HG03103 (cell line): ENCODE results near the gene ZNF554.
"Not testable (repeated sequence)": the region's sequence is repeated elsewhere in the genome, so short reads cannot be mapped to it uniquely, and the experiment has no call there.

Source experiments
- ATAC-seq: cut with Tn5 transposase; IDR thresholded peaks from one replicate; pipeline ENCODE4 v1.9.1; 2021; ENCODE audit warnings: low read depth; ENCODE audit not compliant: unreplicated experiment

Gene ZNF554

GRCh38 chr19:2806736-2807378, 12.8 kb upstream of the ZNF554 start:
- no peak for ATAC-seq

DNA sequence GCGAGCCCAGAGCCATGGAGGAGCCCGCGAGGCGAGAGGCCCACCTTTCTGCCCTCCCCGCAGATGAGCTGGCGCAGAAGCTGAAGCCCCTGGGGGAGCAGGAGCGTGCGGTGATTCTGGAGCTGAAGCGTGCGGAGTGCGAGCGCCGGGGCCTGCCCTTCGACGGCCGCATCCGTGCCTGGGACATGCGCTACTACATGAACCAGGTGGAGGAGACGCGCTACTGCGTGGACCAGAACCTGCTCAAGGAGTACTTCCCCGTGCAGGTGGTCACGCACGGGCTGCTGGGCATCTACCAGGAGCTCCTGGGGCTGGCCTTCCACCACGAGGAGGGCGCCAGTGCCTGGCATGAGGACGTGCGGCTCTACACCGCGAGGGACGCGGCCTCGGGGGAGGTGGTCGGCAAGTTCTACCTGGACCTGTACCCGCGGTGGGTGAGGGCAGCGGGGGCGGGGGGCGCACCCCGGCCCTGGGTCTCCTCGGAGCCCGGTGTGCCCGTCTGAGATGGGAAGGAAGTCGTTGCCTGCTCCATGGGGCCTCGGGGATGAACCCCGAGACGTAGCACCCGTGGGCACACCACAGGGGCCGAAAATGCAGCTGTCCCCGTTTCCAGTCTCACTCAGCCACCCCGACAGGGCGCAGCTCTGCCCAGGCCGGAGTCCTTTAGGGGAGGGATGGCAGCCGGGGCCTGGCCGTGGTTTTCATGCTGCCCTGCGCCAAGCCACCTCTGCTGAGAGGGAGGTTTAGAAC, 12.1 kb upstream of the ZNF554 start:
- ATAC-seq, result no peak

- ATAC-seq, result no peak
Observed at GRCh38 chr19:2808129-2808941, 11.3 kb upstream of the ZNF554 start.

DNA sequence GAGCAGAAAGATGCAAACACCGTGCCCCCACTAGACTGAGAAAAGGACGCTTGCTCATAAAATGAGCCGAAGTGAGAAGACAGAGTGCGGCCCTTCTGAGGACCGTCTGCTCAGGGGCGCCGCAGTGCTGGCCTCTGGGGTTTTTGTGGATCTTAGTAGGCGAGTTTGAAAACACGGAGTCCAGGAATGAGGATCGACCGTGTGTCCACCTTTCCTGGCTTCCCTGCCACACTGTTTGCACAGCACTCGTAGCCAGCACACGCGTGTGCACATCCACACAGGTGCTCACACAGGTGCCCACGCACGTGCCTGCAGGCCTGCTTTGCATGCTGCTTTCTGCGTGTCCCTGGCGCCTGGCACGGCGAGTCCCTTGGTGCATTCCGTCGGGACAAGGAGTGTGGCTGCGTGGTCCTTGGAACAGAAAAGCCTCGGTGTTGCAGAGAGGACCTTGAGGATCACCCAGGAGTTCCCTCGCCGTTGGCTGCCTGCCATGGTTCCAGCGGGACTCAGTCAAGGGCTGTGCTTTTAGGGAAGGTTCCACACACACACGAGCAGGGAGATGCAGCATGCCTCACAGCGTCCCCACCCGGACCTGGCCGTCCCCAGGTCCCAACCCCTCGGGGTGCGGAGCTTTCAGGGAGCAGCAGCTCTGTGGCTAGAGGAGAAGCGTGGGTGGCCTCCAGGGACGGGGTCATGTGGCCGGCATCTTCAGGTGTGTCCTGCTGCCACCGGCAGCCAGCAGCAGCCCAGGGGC, 10.1 kb upstream of the ZNF554 start:
- no peak for ATAC-seq

DNA sequence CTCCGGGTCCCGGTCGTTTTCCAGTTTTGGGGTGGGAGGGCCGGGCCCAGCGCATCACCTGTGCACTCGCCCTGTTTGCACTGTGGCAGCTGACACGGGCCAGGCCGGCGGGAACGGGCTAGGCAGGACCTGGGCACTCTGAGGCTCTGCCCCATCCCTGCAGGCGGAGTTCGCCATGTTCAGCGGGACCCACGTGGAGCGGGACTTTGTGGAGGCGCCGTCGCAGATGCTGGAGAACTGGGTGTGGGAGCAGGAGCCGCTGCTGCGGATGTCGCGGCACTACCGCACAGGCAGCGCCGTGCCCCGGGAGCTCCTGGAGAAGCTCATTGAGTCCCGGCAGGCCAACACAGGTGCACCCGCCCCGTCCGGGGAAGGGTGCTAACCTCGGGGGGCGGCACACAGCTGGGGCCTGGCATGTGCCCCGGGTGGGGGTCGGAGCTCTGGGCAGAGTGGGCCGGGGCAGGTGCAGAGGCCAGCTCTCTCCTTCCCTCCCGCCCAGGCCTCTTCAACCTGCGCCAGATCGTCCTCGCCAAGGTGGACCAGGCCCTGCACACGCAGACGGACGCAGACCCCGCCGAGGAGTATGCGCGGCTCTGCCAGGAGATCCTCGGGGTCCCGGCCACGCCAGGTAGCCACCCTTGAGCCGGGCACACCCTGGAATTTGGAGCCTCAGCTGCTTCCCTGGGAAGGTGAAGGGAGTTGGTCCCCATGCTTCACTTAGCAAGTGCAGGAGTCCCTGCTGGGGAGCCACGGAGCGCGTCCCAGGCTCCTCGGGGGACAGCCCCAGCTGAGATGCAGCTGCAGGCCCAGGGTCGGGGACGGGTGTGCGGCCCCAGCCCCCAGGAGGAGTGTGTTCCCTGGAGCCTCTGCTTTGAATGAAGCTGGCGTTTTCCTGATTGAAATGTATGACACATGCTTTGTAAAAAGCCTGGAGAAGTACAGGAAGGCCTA, 9.3 kb upstream of the ZNF554 start:
- no peak for ATAC-seq

GRCh38 chr19:2811221-2811722, 8.4 kb upstream of the ZNF554 start:
- ATAC-seq, result no peak

- no peak for ATAC-seq
Observed at GRCh38 chr19:2811735-2812413, 7.8 kb upstream of the ZNF554 start.

GRCh38 chr19:2812414-2813234, 7.0 kb upstream of the ZNF554 start:
- ATAC-seq, result no peak

- ATAC-seq, result no peak
Observed at GRCh38 chr19:2813235-2814160, 6.2 kb upstream of the ZNF554 start.

DNA sequence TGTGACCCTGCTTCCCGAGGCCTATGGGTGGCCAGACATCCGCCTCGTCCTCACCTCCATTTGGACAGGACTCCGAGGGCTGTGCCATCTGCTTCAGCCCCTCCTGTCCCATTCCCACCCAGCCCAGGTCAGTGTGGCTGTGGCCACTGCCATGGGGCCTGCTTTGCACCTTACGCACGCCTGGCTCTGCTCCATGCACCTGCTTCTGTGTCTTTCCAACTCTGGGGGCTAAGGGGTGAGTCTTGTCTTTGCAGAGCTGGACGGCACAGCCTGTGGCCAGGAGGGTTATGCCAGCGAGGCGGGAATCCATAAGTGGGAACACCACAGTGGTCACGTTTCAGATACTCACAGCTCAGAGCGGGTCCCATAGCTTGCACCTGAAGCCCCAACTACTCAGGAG, 5.2 kb upstream of the ZNF554 start:
- ATAC-seq, result no peak

GRCh38 chr19:2815191-2815614, 4.5 kb upstream of the ZNF554 start:
- ATAC-seq, result no peak

DNA sequence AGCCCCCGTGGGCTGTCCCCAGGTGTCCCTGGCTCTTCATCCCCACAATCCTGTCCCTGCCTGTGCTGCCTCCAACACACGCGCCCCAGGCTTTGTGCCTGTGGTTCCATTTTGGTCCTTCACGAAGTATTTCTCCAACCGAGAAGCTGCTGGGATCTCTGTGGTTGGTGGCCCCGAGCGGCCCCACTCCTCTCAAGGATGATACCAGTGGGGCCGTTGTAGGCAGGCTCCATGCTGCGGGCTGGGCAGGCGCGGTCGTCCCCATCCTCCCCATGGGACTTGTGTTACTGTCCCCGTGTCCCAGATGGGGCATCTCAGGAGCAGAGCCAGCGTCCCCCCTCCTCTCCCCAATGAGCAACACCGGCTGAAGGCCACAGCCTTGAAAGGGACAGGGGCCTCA, 3.7 kb upstream of the ZNF554 start:
- no peak for ATAC-seq

- ATAC-seq, result no peak
Observed at GRCh38 chr19:2816641-2817040, 3.0 kb upstream of the ZNF554 start.

- ATAC-seq, result not testable (repeated sequence)
Observed at GRCh38 chr19:2817237-2817829, 2.3 kb upstream of the ZNF554 start.

- no peak for ATAC-seq
Observed at GRCh38 chr19:2820112-2820702, 539 bp downstream of the ZNF554 start.

DNA sequence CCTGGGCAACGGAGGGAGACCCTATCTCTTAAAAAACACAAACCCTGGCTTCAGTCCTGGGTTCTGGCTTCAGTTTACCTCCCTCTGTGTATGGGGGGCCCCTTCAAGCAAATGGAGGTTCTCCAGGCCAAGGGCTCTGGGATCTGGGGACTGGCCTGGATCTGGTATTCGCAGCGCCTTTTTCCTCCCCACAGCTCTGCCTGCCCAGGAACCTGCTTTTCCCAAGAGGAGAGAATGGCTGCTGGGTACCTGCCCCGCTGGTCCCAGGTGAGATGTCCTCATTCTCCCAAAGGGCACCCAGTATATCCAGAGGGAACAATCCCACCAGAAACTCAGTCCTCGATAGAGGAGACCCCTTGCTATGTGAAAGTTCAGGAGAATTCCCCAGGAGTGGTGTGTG, 3.2 kb downstream of the ZNF554 start:
- ATAC-seq, result no peak
